RWPE2 (cell line): Measurements from ENCODE around the gene PRSS58.

ENCODE experiments used
- ATAC-seq: fragments of 200-7000 bp; cut with Tn5 transposase; 3 replicates; pipeline ENCODE4 v1.9.1; 2021; ENCODE audit warnings: low read depth
- DNase-seq: peaks from one replicate; pipeline ENCODE4 v3.0.0-alpha.2; 2020; ENCODE audit warnings: low spot score
- H3K27ac ChIP-seq: fragments of 450-650 bp; 2 replicates; pipeline ENCODE4 v1.5.1; 2017; ENCODE audit warnings: mild to moderate bottlenecking; ENCODE audit not compliant: poor library complexity, severe bottlenecking
- H3K27me3 ChIP-seq: fragments of 250-450 bp; sonication (Bioruptor Pico); 2 replicates; pipeline ENCODE4 v1.5.1; 2021; ENCODE audit warnings: mild to moderate bottlenecking, moderate library complexity; ENCODE audit not compliant: insufficient read depth, poor library complexity, severe bottlenecking
- H3K36me3 ChIP-seq: fragments of 250-450 bp; sonication (Bioruptor Pico); 2 replicates; pipeline ENCODE4 v1.5.1; 2020; ENCODE audit warnings: low read depth, mild to moderate bottlenecking, moderate library complexity
- H3K4me1 ChIP-seq: fragments of 250-450 bp; sonication (Bioruptor Pico); 2 replicates; pipeline ENCODE4 v1.5.1; 2021; ENCODE audit warnings: mild to moderate bottlenecking, moderate library complexity; ENCODE audit not compliant: insufficient read depth, poor library complexity, severe bottlenecking
- H3K4me3 ChIP-seq: fragments of 250-450 bp; sonication (Bioruptor Pico); 2 replicates; pipeline ENCODE4 v1.5.1; 2021; ENCODE audit warnings: mild to moderate bottlenecking, moderate library complexity; ENCODE audit not compliant: severe bottlenecking
- H3K9me3 ChIP-seq: fragments of 250-450 bp; sonication (Bioruptor Pico); 2 replicates; pipeline ENCODE4 v1.5.1; 2021; ENCODE audit warnings: mild to moderate bottlenecking, moderate library complexity; ENCODE audit not compliant: severe bottlenecking
- CTCF ChIP-seq: fragments of 450-650 bp; IDR thresholded peaks from one replicate; pipeline ENCODE4 v1.5.1; 2017; ENCODE audit warnings: mild to moderate bottlenecking, moderate library complexity; ENCODE audit not compliant: poor library complexity, severe bottlenecking

The PRSS58 gene

GRCh38 chr7:142231716-142232115 is 26.1 kb downstream of the PRSS58 start:
- no peak overlapping the region for H3K4me3 ChIP-seq
- H3K9me3 ChIP-seq, result no peaks in the 10 kb centered on the region
- ATAC-seq (peak; percentile 42; the same call in 2 of the 3 replicates), DNase-seq (no peak)
- H3K27me3 ChIP-seq, result no peaks in the 10 kb centered on the region
- TF ChIP-seq CTCF, result no peak
- H3K27ac ChIP-seq, result no peak overlapping the region
- H3K36me3 ChIP-seq, result no peaks in the 10 kb centered on the region
- H3K4me1 ChIP-seq, result no peaks in the 10 kb centered on the region

- TF ChIP-seq CTCF, result no peak
- Histone ChIP-seq H3K4me3 (no peak overlapping the region), H3K4me1 (no peaks in the 10 kb centered on the region), H3K9me3 (no peaks in the 10 kb centered on the region), H3K27me3 (no peaks in the 10 kb centered on the region), H3K36me3 (no peaks in the 10 kb centered on the region), H3K27ac (no peak overlapping the region)
- no peak for ATAC-seq
- no peak for DNase-seq
These were observed 29.2 kb downstream of the PRSS58 start for GRCh38 chr7:142228537-142229104.
